Suprapubic skin (tissue), 4 donors: ENCODE data around the gene GRIK4. TPM values are rescaled to one million over a fixed set of nuclear protein-coding genes. Genes with fewer than 3 reads are reported as not detected.
"Not testable (repeated sequence)": the region's sequence is repeated elsewhere in the genome, so short reads cannot be mapped to it uniquely, and the experiment has no call there.

Experiments
- DNase-seq, 2 donors: peaks; one replicate each; pipeline ENCODE4 v3.0.0-alpha.2; 2019; ENCODE audit warnings: low spot score in 2 of 2
- H3K27ac ChIP-seq: fragments of 200-600 bp; sonication (generic); one replicate; pipeline ENCODE4 v1.5.1; 2019
- H3K27me3 ChIP-seq: fragments of 200-600 bp; sonication (generic); one replicate; pipeline ENCODE4 v1.5.1; 2019
- H3K36me3 ChIP-seq: fragments of 200-600 bp; sonication (generic); one replicate; pipeline ENCODE4 v1.5.1; 2019
- H3K4me1 ChIP-seq: fragments of 200-600 bp; sonication (generic); one replicate; pipeline ENCODE4 v1.5.1; 2019
- H3K4me3 ChIP-seq: fragments of 200-600 bp; sonication (generic); one replicate; pipeline ENCODE4 v1.5.1; 2019; ENCODE audit warnings: mild to moderate bottlenecking
- H3K9me3 ChIP-seq: fragments of 200-600 bp; sonication (generic); one replicate; pipeline ENCODE4 v1.5.1; 2019
- EP300 ChIP-seq: sonication (generic); formaldehyde crosslinking; IDR thresholded peaks from one replicate; pipeline ENCODE4 v1.6.1; 2017; ENCODE audit warnings: antibody characterized with exemption
- POLR2A ChIP-seq, 2 donors: fragments of 450-650 bp; IDR thresholded peaks; one replicate each; pipeline ENCODE4 v1.6.1; 2017; ENCODE audit warnings: antibody characterized with exemption in 2 of 2, mild to moderate bottlenecking in 2 of 2, moderate library complexity in 2 of 2
- POLR2AphosphoS5 ChIP-seq, 3 donors: sonication (generic); formaldehyde crosslinking; IDR thresholded peaks; one replicate each; pipeline ENCODE4 v1.6.1; 2017; ENCODE audit warnings: antibody characterized with exemption in 3 of 3
- WGBS: methylation state at CpG from one replicate; pipeline ENCODE4 v1.1.5; 2018; 5-methylcytosine and 5-hydroxymethylcytosine counted together
- total RNA-seq, 4 donors: library from RNA; depleted of rRNA; stranded (reverse); fragments of >200 nt; gene quantifications; one replicate each; pipeline ENCODE4 v1.1.0, GENCODE V29; 2016
- TF ChIP-seq, protein P1 (sequence below), 2 donors: fragments of 200-600 bp in 1 of 2; fragments of 450-650 bp in 1 of 2; sonication (generic) in 1 of 2; IDR thresholded peaks; one replicate each; pipeline ENCODE4 v1.5.1; 2016 to 2019; ENCODE audit warnings: antibody characterized with exemption in 2 of 2, mild to moderate bottlenecking in 1 of 2, moderate library complexity in 1 of 2

GRIK4 gene
- total RNA-seq, 4 donors from 2014 or later, result 0.24 TPM; not detected in 3

- TF ChIP-seq POLR2A (IDR thresholded peaks at IDR 0.05), result no peak
- TF ChIP-seq POLR2AphosphoS5 (IDR thresholded peaks at IDR 0.05), result no peak
- Histone ChIP-seq H3K4me1 (no peaks in the 10 kb centered on the region), H3K9me3 (no peaks in the 10 kb centered on the region), H3K36me3 (no peaks in the 10 kb centered on the region), H3K4me3 (no peak overlapping the region), H3K27me3 (peaks cover 16% of the 10 kb centered on the region), H3K27ac (no peak overlapping the region)
- WGBS, result 55% methylated on average over 14 of the region's 14 CpGs
- no peak for DNase-seq
Observed at GRCh38 chr11:120500414-120501071, 11.0 kb upstream of the GRIK4 start.

DNA sequence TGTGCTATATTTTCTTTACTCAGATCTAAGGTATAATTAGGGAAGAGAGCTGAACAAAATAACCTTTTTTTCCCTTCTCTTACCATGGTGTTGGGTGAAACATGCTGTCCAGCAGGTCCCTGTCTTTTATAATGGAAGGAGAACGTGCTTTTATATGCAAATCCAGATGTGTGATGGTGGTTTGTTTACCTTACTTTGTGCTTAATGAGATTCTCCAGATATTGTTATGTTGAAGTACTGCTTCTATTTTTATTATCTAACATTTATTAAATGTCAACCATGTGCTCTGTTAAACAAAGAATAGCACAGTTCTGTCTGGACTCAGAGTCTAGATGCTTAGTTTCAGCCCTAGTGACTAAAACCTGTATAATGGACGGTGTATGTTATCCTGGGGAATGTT, 10.1 kb upstream of the GRIK4 start:
- DNase-seq, result no peak
- Histone ChIP-seq H3K27ac (no peak overlapping the region), H3K36me3 (no peaks in the 10 kb centered on the region), H3K4me1 (no peaks in the 10 kb centered on the region), H3K9me3 (no peaks in the 10 kb centered on the region), H3K27me3 (peaks cover 23% of the 10 kb centered on the region), H3K4me3 (no peak overlapping the region)
- no peak for TF ChIP-seq POLR2AphosphoS5 (IDR thresholded peaks at IDR 0.05)
- TF ChIP-seq, protein P1, sequence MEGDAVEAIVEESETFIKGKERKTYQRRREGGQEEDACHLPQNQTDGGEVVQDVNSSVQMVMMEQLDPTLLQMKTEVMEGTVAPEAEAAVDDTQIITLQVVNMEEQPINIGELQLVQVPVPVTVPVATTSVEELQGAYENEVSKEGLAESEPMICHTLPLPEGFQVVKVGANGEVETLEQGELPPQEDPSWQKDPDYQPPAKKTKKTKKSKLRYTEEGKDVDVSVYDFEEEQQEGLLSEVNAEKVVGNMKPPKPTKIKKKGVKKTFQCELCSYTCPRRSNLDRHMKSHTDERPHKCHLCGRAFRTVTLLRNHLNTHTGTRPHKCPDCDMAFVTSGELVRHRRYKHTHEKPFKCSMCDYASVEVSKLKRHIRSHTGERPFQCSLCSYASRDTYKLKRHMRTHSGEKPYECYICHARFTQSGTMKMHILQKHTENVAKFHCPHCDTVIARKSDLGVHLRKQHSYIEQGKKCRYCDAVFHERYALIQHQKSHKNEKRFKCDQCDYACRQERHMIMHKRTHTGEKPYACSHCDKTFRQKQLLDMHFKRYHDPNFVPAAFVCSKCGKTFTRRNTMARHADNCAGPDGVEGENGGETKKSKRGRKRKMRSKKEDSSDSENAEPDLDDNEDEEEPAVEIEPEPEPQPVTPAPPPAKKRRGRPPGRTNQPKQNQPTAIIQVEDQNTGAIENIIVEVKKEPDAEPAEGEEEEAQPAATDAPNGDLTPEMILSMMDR (IDR thresholded peaks at IDR 0.05), result no peak
- TF ChIP-seq POLR2A (IDR thresholded peaks at IDR 0.05), result no peak
- no peak for TF ChIP-seq EP300
- 54% methylated on average over 2 of the region's 2 CpGs for WGBS

DNA sequence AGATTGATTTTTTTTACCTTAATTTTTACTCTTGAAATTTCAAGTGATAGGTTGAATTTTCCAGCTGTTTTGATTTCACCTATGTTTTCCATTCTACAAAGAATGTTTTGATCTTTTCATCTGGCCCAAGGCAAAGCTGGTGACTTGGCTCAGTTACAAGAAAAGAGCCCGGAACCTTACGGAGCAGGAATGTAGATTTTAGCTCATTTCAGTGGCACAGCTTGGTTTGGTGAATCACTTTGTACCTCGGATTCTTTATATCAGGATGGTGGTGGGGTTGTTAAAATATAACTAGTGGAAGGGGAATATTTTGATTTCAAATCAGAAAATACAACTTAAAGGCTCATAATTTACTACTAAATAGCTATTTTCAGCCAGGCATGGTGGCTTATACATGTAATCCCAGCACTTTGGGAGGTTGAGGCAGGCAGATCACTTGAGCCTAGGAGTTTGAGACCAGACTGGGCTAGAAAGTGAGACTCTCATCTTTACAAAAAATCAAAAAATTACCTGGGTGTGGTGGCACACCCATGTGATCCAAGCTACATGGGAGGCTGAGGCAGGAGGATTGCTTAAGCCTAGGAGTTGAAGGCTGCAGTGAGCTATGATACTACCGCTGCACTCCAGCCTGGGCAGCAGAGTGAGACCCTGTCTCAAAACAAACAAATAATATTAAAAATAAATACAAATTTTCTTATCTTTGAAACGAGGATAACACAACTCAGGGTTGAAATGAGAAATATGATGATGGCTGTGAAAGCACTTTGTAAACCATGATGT, 9.4 kb upstream of the GRIK4 start:
- H3K27me3 ChIP-seq, result peaks cover 28% of the 10 kb centered on the region
- no peak for TF ChIP-seq POLR2AphosphoS5 (IDR thresholded peaks at IDR 0.05)
- no peak for TF ChIP-seq EP300
- no peak for TF ChIP-seq POLR2A (IDR thresholded peaks at IDR 0.05)
- TF ChIP-seq, protein P1 (IDR thresholded peaks at IDR 0.05), result no peak
- no peaks in the 10 kb centered on the region for H3K36me3 ChIP-seq
- no peaks in the 10 kb centered on the region for H3K4me1 ChIP-seq
- no peak overlapping the region for H3K27ac ChIP-seq
- DNase-seq, result no peak
- H3K9me3 ChIP-seq, result no peaks in the 10 kb centered on the region
- H3K4me3 ChIP-seq, result no peak overlapping the region
- 59% methylated on average over 5 of the region's 5 CpGs for WGBS

DNA sequence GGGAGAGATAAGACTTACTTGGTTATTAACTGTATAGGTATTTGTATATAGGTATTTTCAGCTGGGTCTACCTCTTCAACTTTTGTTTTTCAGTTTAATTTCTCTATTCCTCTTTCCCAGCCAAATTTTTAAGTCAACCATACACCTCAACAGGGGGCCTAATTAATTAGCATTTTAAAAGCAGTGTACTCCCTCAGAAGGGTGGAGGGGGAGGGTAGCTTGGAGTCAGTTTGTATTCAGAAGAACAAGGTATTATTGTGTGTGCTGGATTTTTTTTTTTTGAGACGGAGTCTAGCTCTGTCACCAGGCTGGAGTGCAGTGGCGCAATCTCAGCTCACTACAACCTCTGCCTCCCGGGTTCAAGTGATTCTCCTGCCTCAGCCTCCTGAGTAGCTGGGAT, 8.0 kb upstream of the GRIK4 start:
- H3K9me3 ChIP-seq, DNase-seq, H3K27ac ChIP-seq, H3K36me3 ChIP-seq, H3K4me3 ChIP-seq, H3K4me1 ChIP-seq: not testable (repeated sequence)
- WGBS, result 74% methylated on average over 3 of the region's 3 CpGs
- H3K27me3 ChIP-seq, result peaks cover 36% of the 10 kb centered on the region

GRCh38 chr11:120505801-120506425, 5.6 kb upstream of the GRIK4 start:
- peaks cover 53% of the 10 kb centered on the region for H3K27me3 ChIP-seq

More at GRCh38 chr11:120505801-120506425, 5.6 kb upstream of the GRIK4 start:
- 89% methylated on average over 7 of the region's 7 CpGs for WGBS
- Histone ChIP-seq H3K36me3 (no peaks in the 10 kb centered on the region), H3K4me3 (no peak overlapping the region), H3K27ac (no peak overlapping the region), H3K9me3 (no peaks in the 10 kb centered on the region), H3K4me1 (no peaks in the 10 kb centered on the region)
- no peak for DNase-seq
- no peak for TF ChIP-seq EP300
- TF ChIP-seq POLR2A (IDR thresholded peaks at IDR 0.05), result no peak
- TF ChIP-seq, protein P1 (IDR thresholded peaks at IDR 0.05), result no peak
- no peak for TF ChIP-seq POLR2AphosphoS5 (IDR thresholded peaks at IDR 0.05)
